Pancreas (tissue), 10 donors: ENCODE results near the gene IL16. TPM values are rescaled to one million over a fixed set of nuclear protein-coding genes. Genes with fewer than 3 reads are reported as not detected.

Source experiments
- ATAC-seq, 4 donors: fragments of 200-7000 bp; cut with Tn5 transposase; one replicate each; pipeline versions ENCODE4 v1.8.0 to v1.9.1; 2020; ENCODE audit warnings: mild to moderate bottlenecking in 4 of 4, moderate library complexity in 4 of 4
- DNase-seq, 6 donors: peaks; one replicate each; pipeline ENCODE4 v3.0.0-alpha.2; 2020
- FAIRE-seq: peaks from 2 replicates; lab custom pipeline; 2012; peaks lifted over from hg19 to GRCh38; lab: Jason Lieb, UNC
- H3K27ac ChIP-seq, 4 donors: fragments of 200-600 bp; sonication (generic); 1 replicate in 3 of 4; 2 replicates in 1 of 4; pipeline versions ENCODE4 v1.5.0 to v1.8.0; 2020
- H3K27me3 ChIP-seq, 4 donors: fragments of 200-600 bp; one replicate each; pipeline ENCODE4 v1.8.0; 2021
- H3K36me3 ChIP-seq, 3 donors: fragments of 200-600 bp; sonication (generic) in 1 of 3; one replicate each; pipeline versions ENCODE4 v1.5.0 to v1.8.0; 2020 to 2021
- H3K4me1 ChIP-seq, 3 donors: fragments of 200-600 bp; one replicate each; pipeline ENCODE4 v1.8.0; 2021
- H3K4me3 ChIP-seq, 4 donors: fragments of 200-600 bp; sonication (generic) in 2 of 4; one replicate each; pipeline versions ENCODE4 v1.5.0 to v1.8.0; 2020 to 2021
- H3K9me3 ChIP-seq, 4 donors: fragments of 200-600 bp; one replicate each; pipeline ENCODE4 v1.8.0; 2021
- WGBS, 2 donors: extraction: QIAGEN DNeasy Blood & Tissue Kit; methylation state at CpG; one replicate each; pipeline ENCODE4 v1.1.7; 2013; 5-methylcytosine and 5-hydroxymethylcytosine counted together
- intact Hi-C, 3 donors: fragments of 100-400 bp; cut with DNase I; formaldehyde crosslinking; loops; one replicate each; pipeline versions ENCODE4 v1.11.1 to v1.14.2; 2022
- polyA plus RNA-seq, 2 donors: library from polyadenylated mRNA; stranded (reverse); fragments of 200-250 nt; gene quantifications; one replicate each; pipeline ENCODE4 v1.2.3, GENCODE V29; 2013
- total RNA-seq, 6 donors: library from RNA; stranded (reverse); fragmentation: NEBNext Ultra II Directional in 4 of 6; extraction: Animal tissue kit (Norgen Biotek cat#: 25700) in 4 of 6; gene quantifications; one replicate each; pipeline versions ENCODE4 v1.2.1 to v1.2.4, GENCODE V29; 2021 to 2023
- TF ChIP-seq, protein P1 (sequence below), 4 donors: fragments of 200-600 bp; sonication (generic) in 3 of 4; IDR thresholded peaks; one replicate each; pipeline versions ENCODE4 v1.5.0 to v1.8.0; 2021; ENCODE audit warnings: antibody characterized with exemption in 4 of 4
- donor health status: healthy with polysubstance abuse.
- donor health status: DM: no; HTN: no; CAD: no; lungs with moderate emphysema.
- donor health status: DM: no; HTN: no; CAD: no.
- donor health status: control.
- donor health status: control.
- donor health status: Bipolar disorder and iron deficiency.
- donor health status: DM: yes; HTN: yes; CAD: no.
- donor health status: DM: no; HTN: no; CAD: no.
- donor health status: DM: no; HTN: no; CAD: no.
- donor health status: DM: yes; HTN: yes; CAD: no.

IL16 gene
- total and polyA plus RNA-seq, 8 donors, result 0.79 to 7.0 (median 2.4) TPM

DNA sequence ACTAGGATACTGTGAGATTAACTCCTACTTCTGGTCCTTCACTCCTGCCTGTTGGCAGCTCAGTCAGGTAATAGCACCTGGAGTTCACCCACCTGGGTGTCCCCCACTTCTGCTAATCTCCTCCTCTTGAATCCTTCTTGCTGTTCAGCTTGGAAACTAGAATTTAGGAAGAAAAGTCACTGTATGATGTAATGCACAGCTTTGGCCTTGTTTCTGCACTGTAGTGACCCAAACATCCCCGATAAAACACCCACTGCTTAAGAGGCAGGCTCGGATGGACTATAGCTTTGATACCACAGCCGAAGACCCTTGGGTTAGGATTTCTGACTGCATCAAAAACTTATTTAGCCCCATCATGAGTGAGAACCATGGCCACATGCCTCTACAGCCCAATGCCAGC is 102.5 kb downstream of the IL16 start:
- Histone ChIP-seq H3K36me3 (no peaks in the 10 kb centered on the region), H3K4me3 (peak overlapping the region in 1 of 4 donors; percentile 6), H3K9me3 (no peaks in the 10 kb centered on the region), H3K4me1 (no peaks in the 10 kb centered on the region), H3K27me3 (no peaks in the 10 kb centered on the region), H3K27ac (no peak overlapping the region)
- intact Hi-C loops, result no loop called here
- ATAC-seq (no peak), DNase-seq (no peak), FAIRE-seq (no peak)
- TF ChIP-seq, protein P1, sequence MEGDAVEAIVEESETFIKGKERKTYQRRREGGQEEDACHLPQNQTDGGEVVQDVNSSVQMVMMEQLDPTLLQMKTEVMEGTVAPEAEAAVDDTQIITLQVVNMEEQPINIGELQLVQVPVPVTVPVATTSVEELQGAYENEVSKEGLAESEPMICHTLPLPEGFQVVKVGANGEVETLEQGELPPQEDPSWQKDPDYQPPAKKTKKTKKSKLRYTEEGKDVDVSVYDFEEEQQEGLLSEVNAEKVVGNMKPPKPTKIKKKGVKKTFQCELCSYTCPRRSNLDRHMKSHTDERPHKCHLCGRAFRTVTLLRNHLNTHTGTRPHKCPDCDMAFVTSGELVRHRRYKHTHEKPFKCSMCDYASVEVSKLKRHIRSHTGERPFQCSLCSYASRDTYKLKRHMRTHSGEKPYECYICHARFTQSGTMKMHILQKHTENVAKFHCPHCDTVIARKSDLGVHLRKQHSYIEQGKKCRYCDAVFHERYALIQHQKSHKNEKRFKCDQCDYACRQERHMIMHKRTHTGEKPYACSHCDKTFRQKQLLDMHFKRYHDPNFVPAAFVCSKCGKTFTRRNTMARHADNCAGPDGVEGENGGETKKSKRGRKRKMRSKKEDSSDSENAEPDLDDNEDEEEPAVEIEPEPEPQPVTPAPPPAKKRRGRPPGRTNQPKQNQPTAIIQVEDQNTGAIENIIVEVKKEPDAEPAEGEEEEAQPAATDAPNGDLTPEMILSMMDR (IDR thresholded peaks at IDR 0.05), result no peak
- 84 to 90% methylated on average over 3 of the region's 3 CpGs for WGBS, 2 donors

DNA sequence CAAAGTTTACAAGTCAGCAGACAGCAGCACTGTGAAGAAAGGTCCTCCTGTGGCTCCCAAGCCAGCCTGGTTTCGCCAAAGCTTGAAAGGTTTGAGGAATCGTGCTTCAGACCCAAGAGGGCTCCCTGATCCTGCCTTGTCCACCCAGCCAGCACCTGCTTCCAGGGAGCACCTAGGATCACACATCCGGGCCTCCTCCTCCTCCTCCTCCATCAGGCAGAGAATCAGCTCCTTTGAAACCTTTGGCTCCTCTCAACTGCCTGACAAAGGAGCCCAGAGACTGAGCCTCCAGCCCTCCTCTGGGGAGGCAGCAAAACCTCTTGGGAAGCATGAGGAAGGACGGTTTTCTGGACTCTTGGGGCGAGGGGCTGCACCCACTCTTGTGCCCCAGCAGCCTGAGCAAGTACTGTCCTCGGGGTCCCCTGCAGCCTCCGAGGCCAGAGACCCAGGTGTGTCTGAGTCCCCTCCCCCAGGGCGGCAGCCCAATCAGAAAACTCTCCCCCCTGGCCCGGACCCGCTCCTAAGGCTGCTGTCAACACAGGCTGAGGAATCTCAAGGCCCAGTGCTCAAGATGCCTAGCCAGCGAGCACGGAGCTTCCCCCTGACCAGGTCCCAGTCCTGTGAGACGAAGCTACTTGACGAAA is 103.1 kb downstream of the IL16 start:
- WGBS, 2 donors, result 73 to 76% methylated on average over 14 of the region's 14 CpGs
- ATAC-seq (no peak), FAIRE-seq (no peak), DNase-seq (no peak)
- TF ChIP-seq, protein P1 (IDR thresholded peaks at IDR 0.05), result no peak
- H3K36me3 ChIP-seq, result no peaks in the 10 kb centered on the region
- H3K9me3 ChIP-seq, result no peaks in the 10 kb centered on the region
- H3K27me3 ChIP-seq, result no peaks in the 10 kb centered on the region
- H3K4me3 ChIP-seq, result peak overlapping the region in 1 of 4 donors; percentile 6
- H3K27ac ChIP-seq, result no peak overlapping the region
- no peaks in the 10 kb centered on the region for H3K4me1 ChIP-seq
- intact Hi-C loops, result no loop called here

DNA sequence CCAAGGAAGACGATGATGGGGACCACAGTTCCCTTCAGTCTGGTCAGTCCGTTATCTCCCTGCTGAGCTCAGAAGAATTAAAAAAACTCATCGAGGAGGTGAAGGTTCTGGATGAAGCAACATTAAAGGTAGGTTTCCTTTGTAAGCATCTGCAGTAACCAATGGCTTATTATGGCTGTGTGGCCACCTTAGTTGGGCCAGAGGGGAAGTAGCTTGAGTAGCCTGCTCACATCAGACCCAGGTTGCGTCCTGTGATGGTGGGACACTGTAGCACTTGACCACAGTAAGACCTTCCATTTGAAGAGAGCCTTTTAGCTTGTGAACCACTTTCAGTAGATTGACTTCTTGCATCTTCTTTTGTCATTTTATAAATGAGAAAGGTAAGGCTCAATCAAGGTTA is 104.7 kb downstream of the IL16 start:
- 81 to 88% methylated on average over 4 of the region's 4 CpGs for WGBS, 2 donors
- peak overlapping the region in 1 of 4 donors; percentile 13 for H3K27ac ChIP-seq

DNA sequence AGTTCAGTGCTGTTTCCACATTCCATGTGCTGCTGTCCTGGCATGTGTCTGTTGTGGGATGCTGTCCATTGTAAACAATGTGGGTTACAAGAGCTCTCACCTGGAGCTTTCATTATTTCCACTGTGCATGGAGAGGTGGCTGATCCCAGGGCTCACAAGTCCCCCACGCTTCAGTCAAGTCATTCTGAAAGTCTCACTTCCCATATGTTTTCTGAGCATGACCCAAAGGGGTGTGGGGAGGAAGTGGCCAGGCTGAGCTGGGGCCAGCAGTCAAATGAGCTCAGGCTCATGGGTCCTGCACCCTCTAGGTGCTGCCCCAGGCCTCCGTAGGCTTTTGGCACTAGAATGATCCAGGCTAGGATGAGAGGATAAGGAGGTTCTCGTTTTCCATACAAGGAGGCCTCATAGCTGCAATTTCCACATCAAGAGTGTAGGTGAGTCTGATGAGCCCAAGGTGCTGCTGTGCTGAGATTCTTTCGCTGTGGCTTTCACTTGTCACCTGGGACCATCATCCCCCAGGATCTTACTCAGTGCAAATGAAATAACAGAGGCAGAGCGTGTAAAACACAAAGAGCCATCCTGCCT is 105.2 kb downstream of the IL16 start:
- no peaks in the 10 kb centered on the region for H3K4me1 ChIP-seq
- TF ChIP-seq, protein P1 (IDR thresholded peaks at IDR 0.05), result no peak
- no peak for DNase-seq
- H3K27ac ChIP-seq, result peak overlapping the region in 2 of 4 donors; percentile 3 to 13
- no peaks in the 10 kb centered on the region for H3K9me3 ChIP-seq
- H3K27me3 ChIP-seq, result no peaks in the 10 kb centered on the region
- no peaks in the 10 kb centered on the region for H3K36me3 ChIP-seq
- WGBS, 2 donors, result 77 to 86% methylated on average over 5 of the region's 5 CpGs
- peak in 3 of 4 donors; percentile 34 to 70 (median 65) for ATAC-seq
- FAIRE-seq, result no peak
- no peak overlapping the region for H3K4me3 ChIP-seq
- intact Hi-C loops, result no loop called here

More for the DNA sequence above, 104.7 kb downstream of the IL16 start:
- FAIRE-seq (no peak), DNase-seq (no peak), ATAC-seq (no peak)
- no peaks in the 10 kb centered on the region for H3K36me3 ChIP-seq
- H3K4me1 ChIP-seq, result no peaks in the 10 kb centered on the region
- TF ChIP-seq, protein P1 (IDR thresholded peaks at IDR 0.05), result no peak
- intact Hi-C loops, result no loop called here
- no peak overlapping the region for H3K4me3 ChIP-seq
- no peaks in the 10 kb centered on the region for H3K9me3 ChIP-seq
- no peaks in the 10 kb centered on the region for H3K27me3 ChIP-seq

DNA sequence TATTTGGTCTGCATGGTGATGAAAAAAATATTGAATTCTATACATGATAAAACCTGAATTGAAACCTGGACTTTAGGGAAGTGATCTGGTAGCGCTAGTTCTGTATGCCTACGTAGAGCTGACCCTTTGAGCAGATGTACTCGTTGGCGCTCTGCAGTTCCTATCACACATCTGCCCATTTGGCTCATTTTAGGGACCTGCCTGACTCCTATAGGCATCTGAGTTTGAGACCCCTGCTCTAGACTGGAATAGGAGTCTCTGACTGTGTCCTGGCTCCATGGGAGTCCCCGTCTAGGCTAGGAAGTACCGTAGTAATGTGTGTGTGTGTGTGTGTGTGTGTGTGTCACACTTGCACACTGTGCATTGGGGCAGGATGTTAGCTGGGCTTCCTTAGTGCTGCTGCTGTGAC is 106.0 kb downstream of the IL16 start:
- no peaks in the 10 kb centered on the region for H3K36me3 ChIP-seq
- no peaks in the 10 kb centered on the region for H3K4me1 ChIP-seq
- FAIRE-seq (no peak), DNase-seq (no peak), ATAC-seq (peak in 2 of 4 donors; percentile 31 to 50)
- TF ChIP-seq, protein P1 (IDR thresholded peaks at IDR 0.05), result no peak
- H3K9me3 ChIP-seq, result no peaks in the 10 kb centered on the region
- H3K27ac ChIP-seq, result peak overlapping the region in 2 of 4 donors; percentile 3 to 47
- no peak overlapping the region for H3K4me3 ChIP-seq
- no peaks in the 10 kb centered on the region for H3K27me3 ChIP-seq
- whole genome bisulfite sequencing, 2 donors, result 78 to 87% methylated on average over 6 of the region's 6 CpGs
- intact Hi-C loops, result no loop called here
